Peyer's patch (tissue), 4 donors: ENCODE data around the gene SOS2. TPM values are rescaled to one million over a fixed set of nuclear protein-coding genes. Genes with fewer than 3 reads are reported as not detected.

ENCODE experiments used
- DNase-seq, 3 donors: peaks; one replicate each; pipeline ENCODE4 v3.0.0-alpha.2; 2017 to 2019
- H3K27ac ChIP-seq, 4 donors: fragments of 200-600 bp; sonication (generic); one replicate each; pipeline ENCODE4 v1.5.1; 2016 to 2019
- H3K27me3 ChIP-seq, 2 donors: fragments of 200-600 bp; sonication (generic); one replicate each; pipeline ENCODE4 v1.5.1; 2019
- H3K36me3 ChIP-seq, 3 donors: fragments of 200-600 bp; sonication (generic); one replicate each; pipeline ENCODE4 v1.5.1; 2016 to 2019
- H3K4me1 ChIP-seq, 4 donors: fragments of 200-600 bp; sonication (generic); one replicate each; pipeline ENCODE4 v1.5.1; 2016 to 2019
- H3K4me3 ChIP-seq, 4 donors: fragments of 200-600 bp; sonication (generic); 1 replicate in 3 of 4; 2 replicates in 1 of 4; pipeline ENCODE4 v1.5.1; 2016 to 2019; ENCODE audit warnings: mild to moderate bottlenecking in 1 of 4
- H3K9me3 ChIP-seq, 4 donors: fragments of 200-600 bp; sonication (generic); one replicate each; pipeline ENCODE4 v1.5.1; 2016 to 2019; ENCODE audit warnings: mild to moderate bottlenecking in 1 of 4
- POLR2A ChIP-seq, 2 donors: fragments of 450-650 bp; IDR thresholded peaks; one replicate each; pipeline ENCODE4 v1.5.1; 2017; ENCODE audit warnings: antibody characterized with exemption in 2 of 2, mild to moderate bottlenecking in 2 of 2, moderate library complexity in 2 of 2
- total RNA-seq, 4 donors: library from RNA; depleted of rRNA; stranded (reverse); fragments of >200 nt; gene quantifications; one replicate each; pipeline ENCODE4 v1.1.0, GENCODE V29; 2016
- TF ChIP-seq, protein P1 (sequence below), 6 experiments: fragments of 450-650 bp in 4 of 6; fragments of 200-600 bp in 2 of 6; sonication (generic) in 1 of 6; IDR thresholded peaks; one replicate each; pipeline ENCODE4 v1.5.1; 2017 to 2019; ENCODE audit warnings: antibody characterized with exemption in 6 of 6, mild to moderate bottlenecking in 3 of 6, moderate library complexity in 1 of 6

SOS2 gene
- total RNA-seq, 4 donors from 2014 or later: 41.7 to 57.1 (median 53.9) TPM

DNA sequence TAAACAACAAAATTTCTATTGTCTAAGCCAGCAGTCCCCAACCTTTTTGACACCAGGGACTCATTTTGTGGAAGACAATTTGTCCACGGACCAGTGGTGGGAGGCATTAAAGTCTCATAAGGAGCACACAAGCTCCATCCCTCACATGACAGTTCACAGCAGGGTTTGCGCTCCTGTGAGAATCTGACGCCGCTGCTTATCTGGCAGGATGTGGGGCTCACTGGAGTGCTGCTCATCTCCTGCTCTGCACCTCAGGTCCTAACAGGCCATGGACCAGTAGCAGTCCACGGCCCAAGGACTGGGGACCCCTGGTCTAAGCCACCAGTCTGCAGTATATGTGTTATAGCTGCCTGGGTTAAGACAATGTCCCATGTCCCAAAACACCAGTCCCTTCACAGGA lies 142.2 kb downstream of the SOS2 start:
- DNase-seq: no peak
- Histone ChIP-seq H3K9me3 (no peaks in the 10 kb centered on the region), H3K27me3 (no peaks in the 10 kb centered on the region), H3K4me1 (peaks cover 0 to 13% (median 2%) of the 10 kb centered on the region in 4 donors), H3K27ac (no peak overlapping the region), H3K4me3 (no peak overlapping the region), H3K36me3 (peaks cover 0 to 5% (median 0%) of the 10 kb centered on the region in 3 donors)
- TF ChIP-seq, protein P1, sequence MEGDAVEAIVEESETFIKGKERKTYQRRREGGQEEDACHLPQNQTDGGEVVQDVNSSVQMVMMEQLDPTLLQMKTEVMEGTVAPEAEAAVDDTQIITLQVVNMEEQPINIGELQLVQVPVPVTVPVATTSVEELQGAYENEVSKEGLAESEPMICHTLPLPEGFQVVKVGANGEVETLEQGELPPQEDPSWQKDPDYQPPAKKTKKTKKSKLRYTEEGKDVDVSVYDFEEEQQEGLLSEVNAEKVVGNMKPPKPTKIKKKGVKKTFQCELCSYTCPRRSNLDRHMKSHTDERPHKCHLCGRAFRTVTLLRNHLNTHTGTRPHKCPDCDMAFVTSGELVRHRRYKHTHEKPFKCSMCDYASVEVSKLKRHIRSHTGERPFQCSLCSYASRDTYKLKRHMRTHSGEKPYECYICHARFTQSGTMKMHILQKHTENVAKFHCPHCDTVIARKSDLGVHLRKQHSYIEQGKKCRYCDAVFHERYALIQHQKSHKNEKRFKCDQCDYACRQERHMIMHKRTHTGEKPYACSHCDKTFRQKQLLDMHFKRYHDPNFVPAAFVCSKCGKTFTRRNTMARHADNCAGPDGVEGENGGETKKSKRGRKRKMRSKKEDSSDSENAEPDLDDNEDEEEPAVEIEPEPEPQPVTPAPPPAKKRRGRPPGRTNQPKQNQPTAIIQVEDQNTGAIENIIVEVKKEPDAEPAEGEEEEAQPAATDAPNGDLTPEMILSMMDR (IDR thresholded peaks at IDR 0.05): no peak
- no peak for TF ChIP-seq POLR2A (IDR thresholded peaks at IDR 0.05)

DNA sequence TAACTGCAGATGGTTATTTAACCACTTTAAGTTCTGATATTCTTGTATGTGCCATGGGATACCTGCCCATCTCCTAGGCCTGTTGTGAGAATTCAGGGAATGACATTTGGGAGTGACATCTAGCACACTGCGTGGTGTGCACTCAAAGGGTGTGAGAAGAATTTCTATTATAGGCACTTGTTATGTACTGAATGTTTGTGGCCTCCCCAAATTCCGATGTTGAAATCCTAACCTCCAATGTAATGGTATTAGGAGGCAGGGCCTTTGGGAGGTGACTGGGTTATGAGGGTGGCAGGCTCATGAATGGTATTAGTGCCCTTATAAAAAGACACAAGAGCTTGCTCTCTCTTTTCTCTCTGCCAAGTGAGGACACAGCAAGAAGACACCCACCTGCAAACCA lies 142.6 kb downstream of the SOS2 start:
- H3K27me3 ChIP-seq: no peaks in the 10 kb centered on the region
- TF ChIP-seq, protein P1 (IDR thresholded peaks at IDR 0.05): no peak
- no peak for TF ChIP-seq POLR2A (IDR thresholded peaks at IDR 0.05)
- no peaks in the 10 kb centered on the region for H3K9me3 ChIP-seq
- DNase-seq: no peak
- peaks cover 0 to 18% (median 3%) of the 10 kb centered on the region in 4 donors for H3K4me1 ChIP-seq
- no peak overlapping the region for H3K4me3 ChIP-seq
- peaks cover 0 to 5% (median 0%) of the 10 kb centered on the region in 3 donors for H3K36me3 ChIP-seq
- no peak overlapping the region for H3K27ac ChIP-seq

DNA sequence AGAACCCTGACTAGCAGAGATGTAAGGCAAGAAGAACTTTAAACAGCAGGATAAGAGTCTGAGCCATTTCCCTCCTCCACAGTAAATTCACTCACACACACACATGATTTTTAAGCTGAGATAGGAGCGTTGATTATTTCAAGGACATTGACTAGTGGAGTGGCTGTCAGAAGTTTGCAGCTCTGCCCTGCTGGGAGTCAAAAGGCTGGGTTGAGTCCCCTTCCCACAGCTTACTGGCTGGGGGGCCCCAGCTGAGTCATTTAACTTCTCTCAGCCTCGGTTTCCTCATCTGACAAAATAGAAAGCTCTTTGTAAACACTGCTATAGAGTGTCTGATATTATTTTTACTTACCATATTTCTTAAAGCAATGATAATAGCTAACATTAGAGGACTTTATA lies 143.3 kb downstream of the SOS2 start:
- no peak for DNase-seq
- no peaks in the 10 kb centered on the region for H3K9me3 ChIP-seq
- TF ChIP-seq, protein P1 (IDR thresholded peaks at IDR 0.05): no peak
- no peak for TF ChIP-seq POLR2A (IDR thresholded peaks at IDR 0.05)
- H3K27me3 ChIP-seq: no peaks in the 10 kb centered on the region
- H3K27ac ChIP-seq: peak overlapping the region in 2 of 4 donors; percentile 85 to 96
- H3K36me3 ChIP-seq: peaks cover 0 to 5% (median 0%) of the 10 kb centered on the region in 3 donors
- no peak overlapping the region for H3K4me3 ChIP-seq
- peaks cover 0 to 20% (median 5%) of the 10 kb centered on the region in 4 donors for H3K4me1 ChIP-seq

DNA sequence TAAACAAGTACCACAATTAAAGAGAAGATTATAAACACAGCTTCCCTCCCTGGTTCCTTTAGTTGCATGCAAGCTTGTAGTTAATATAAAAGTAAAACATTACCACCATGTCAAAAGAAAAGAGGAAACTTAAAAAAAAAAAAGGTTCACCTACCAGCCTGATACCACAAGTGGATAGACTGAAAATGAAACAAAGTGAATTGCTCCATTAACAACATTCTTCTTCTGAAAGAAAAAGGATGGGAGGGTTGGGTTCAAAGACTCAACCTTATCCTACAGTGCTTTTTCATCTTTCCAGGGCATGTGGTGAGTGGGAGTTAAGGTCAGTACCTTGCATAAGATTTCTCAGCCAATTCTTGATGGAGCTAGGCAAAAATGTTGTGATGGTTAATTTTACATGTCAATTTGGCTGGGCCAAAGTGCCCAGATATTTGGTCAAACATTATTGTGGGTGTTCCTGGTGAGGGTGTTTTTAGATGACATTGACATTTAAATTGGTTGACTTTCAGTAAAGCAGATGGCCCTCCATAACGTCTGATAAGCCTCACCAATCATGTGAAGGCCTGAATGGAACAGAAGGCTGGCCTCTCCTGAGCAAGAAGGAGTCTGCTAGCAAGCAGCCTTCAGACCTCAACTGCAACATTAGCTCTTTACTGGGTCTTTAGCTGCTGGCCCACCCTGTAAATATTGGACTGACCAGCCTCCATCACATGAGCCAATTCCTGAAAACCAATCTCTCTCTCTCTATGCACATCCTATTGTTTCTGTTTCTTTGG lies 143.8 kb downstream of the SOS2 start:
- DNase-seq: no peak
- H3K36me3 ChIP-seq: peaks cover 0 to 5% (median 0%) of the 10 kb centered on the region in 3 donors
- no peaks in the 10 kb centered on the region for H3K27me3 ChIP-seq
- no peaks in the 10 kb centered on the region for H3K9me3 ChIP-seq
- peak overlapping the region in 3 of 4 donors; percentile 23 to 96 (median 85) for H3K27ac ChIP-seq
- no peak for TF ChIP-seq POLR2A (IDR thresholded peaks at IDR 0.05)
- TF ChIP-seq, protein P1 (IDR thresholded peaks at IDR 0.05): no peak
- H3K4me3 ChIP-seq: no peak overlapping the region
- H3K4me1 ChIP-seq: peaks cover 0 to 24% (median 5%) of the 10 kb centered on the region in 4 donors

DNA sequence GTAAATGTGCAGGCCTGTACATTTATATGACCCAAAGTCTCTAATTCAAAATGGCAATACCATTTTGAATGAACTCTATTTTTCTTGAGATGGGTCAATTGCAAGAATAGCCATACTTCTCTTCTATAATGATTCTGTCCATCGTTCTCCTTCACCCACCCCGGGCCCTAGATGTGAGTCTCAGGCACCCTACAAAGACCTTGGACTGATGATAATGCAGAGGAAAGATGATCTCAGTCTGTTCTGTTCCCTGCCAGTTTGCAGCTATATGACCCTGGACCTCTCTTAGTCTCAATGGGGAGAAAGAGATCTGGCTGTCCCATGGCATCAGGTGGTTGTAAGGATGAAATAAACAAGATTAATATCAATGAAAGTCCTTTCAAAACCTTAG lies 145.1 kb downstream of the SOS2 start:
- TF ChIP-seq, protein P1 (IDR thresholded peaks at IDR 0.05): no peak
- TF ChIP-seq POLR2A (IDR thresholded peaks at IDR 0.05): no peak
- DNase-seq: no peak
- H3K4me1 ChIP-seq: peaks cover 0 to 24% (median 5%) of the 10 kb centered on the region in 4 donors
- no peaks in the 10 kb centered on the region for H3K9me3 ChIP-seq
- no peak overlapping the region for H3K4me3 ChIP-seq
- no peaks in the 10 kb centered on the region for H3K27me3 ChIP-seq
- H3K36me3 ChIP-seq: peaks cover 0 to 5% (median 0%) of the 10 kb centered on the region in 3 donors
- H3K27ac ChIP-seq: peak overlapping the region; percentile 5 to 96 (median 63)
